GM18511 (cell line): ENCODE measurements around the gene BTN2A1.

Experiments
- ATAC-seq: cut with Tn5 transposase; IDR thresholded peaks from one replicate; pipeline ENCODE4 v1.9.1; 2021; ENCODE audit warnings: mild to moderate bottlenecking, moderate library complexity; ENCODE audit not compliant: unreplicated experiment

BTN2A1 gene

GRCh38 chr6:26465776-26466175, 8.0 kb downstream of the BTN2A1 start:
- ATAC-seq, result no peak

DNA sequence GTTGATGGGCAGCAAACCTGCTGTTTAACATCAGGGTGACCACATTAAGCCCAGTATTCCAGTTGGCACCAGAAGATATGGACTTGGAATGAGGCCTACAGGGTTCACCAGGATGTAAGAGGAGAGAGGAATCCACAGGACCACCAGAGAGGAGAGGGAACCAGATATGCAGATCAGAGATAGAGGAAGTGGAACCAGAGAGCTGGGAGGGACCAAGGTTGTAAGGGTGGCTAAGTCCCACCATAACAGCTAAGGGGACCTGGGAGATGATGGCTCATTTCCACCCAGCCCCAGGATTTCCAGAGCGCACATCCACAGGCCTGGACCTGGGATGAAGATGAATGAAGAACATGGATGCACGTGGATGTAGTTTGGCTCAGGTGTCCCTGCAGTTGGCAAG, 11.1 kb downstream of the BTN2A1 start:
- ATAC-seq, result no peak

DNA sequence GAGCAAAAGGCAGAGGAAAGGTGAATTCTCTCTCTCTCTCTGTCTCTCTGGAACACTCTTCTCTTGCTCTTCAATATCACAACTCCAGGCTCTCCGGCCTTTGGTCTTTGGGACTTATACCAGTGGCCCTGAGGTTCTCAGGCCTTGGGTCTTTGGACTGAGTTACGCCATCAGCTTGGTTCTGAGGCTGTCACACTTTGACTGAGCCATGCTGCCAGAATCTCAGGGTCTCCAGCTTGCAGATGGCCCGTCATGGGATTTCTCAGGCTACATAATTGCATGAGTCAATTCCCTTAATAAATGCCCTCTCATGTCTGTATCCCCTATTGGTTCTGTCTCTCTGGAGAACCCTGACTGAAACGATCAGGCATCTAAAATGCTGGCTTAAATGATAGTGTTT, 12.9 kb downstream of the BTN2A1 start:
- ATAC-seq, result no peak

GRCh38 chr6:26471970-26472369, 14.2 kb downstream of the BTN2A1 start:
- no peak for ATAC-seq

DNA sequence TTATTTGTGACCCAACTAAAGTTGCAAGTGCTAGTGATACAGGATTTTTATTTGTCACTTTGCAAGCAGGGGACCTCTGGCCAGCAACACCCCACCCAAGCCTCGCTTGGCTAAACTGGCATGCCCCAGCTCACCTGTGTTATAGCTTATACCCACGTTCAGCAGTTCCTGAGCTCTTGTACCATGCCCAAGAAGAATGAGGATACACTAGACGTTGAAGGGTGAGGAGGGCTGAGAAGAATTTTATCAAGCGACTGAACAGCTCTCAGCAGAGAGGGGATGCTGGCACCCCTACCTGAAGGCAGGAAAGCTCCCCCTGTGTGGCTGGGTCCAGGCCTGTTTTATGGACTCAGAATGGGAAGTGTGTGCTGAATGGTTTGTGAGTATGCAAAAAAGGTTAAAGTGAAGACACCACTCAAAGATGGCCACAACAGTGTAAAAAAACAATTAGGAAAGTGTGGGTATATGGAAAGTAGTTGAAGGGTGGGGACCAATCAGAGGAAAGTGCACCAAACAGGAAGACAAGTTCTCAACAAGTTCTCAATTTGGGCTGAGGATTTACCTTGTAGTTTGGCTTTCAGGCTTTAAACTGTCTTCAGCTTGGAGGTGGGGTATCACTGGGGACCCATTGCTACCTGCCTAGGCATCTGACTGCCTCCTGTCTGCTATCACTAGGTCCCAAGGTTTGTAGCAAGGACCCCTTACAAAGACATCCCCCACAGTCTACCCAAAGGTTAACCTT, 15.0 kb downstream of the BTN2A1 start:
- ATAC-seq, result no peak

- ATAC-seq, result no peak
These were observed 15.6 kb downstream of the BTN2A1 start for GRCh38 chr6:26473429-26473757.

GRCh38 chr6:26473758-26474438, 16.1 kb downstream of the BTN2A1 start:
- peak; percentile 92 for ATAC-seq

- ATAC-seq, result no peak
These were observed 16.7 kb downstream of the BTN2A1 start for GRCh38 chr6:26474439-26474881.

DNA sequence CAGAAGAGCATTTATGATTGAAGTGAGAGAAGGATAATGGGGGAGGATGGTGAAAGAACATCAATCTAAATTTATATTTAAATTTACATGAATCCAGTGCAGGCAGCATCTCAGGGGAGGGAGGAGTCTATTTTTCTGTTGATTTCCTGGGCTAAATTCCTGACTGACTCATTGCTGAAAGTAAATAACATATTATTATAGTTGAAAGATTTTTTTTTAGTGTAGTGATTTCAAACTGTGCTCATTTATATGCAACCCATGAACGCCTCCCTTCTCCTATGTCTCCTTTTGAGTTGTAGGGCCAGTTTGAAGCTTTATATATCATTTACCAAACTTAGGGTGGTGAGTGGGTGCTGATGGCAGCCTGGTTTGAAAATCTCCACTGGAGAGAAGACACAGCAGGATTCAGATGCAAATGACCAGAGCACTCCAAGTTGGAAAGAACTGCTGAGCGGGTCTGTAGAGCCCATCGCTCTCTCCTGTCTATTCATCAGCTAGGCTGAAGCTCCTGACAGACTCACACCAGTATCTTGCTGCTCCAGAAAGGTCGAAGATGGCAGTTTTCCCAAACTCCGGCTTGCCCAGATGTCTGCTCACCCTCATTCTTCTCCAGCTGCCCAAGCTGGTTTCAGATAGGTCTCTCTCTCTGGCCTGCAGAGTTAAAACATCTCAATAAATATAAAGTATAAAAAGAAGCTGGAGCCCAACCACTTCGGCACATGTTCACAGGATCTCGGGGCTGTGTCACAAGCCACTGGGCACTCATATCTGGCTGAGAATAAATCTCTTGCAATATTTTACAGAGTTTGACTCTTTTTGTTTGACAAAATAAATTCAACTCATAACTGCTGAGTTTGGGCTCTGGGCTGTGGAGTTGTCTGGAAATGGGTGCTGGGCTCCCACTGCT, 18.3 kb downstream of the BTN2A1 start:
- no peak for ATAC-seq

GRCh38 chr6:26476896-26477295, 19.1 kb downstream of the BTN2A1 start:
- ATAC-seq, result no peak

DNA sequence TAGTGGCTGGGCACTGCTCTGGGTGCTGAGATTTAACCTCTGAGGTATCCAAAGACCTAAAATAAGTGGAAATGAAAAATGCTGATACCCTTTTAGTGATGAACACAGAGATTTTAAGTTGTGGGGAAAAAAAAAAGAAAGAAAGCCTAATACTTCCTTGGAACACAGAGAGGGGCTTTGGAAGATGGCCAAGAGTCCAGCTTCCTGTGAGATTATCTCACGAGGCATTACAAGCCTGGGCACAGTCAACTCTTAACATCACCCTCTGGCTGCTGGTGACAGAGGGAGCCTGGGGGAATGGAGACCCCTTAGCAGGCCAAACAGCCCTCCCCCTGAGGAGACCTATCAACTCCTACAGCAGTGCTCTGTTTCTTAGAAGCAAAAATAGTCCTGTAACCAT, 19.7 kb downstream of the BTN2A1 start:
- ATAC-seq, result no peak

DNA sequence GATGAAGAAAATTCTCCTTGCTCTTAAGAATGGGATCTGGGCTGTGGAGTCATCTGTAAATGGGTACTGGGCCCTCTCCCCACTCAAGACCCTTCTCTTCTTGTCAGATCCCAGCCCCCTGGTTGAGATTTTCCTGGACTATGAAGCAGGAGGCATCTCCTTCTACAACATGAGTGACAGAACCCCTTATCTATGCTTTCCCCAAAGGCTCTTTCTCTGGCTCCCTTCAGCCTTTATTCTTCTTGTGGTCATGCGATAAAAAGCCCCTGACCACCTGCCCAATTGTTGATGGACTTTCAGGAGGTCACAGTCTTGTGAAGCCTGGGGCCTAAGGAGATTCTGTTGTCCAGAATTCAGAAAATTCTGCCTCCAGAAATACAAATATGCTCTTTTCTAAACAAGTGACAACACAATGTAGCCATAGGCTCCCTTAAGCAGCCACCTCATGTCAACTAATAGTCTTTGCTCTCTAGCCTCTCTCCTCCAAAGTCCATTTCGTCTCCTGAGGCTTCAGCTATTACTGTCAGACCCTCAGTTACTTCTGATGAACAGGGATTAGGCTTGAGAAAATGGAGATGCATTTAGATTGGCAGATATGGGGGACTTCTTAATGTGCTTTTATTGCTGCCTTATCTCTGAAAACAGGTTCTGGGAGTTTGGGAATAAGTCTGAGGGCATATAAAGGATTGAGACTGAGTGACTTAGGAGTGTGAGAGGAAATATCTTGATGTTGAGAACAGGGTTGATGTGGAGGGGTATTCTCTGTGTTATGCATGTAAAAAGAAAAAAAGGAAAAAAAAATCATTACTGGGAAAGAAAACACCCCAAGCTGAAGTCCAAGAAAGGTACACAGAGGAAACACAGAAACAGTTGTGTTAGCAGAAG, 20.6 kb downstream of the BTN2A1 start:
- ATAC-seq, result no peak

GRCh38 chr6:26478985-26479278, 21.2 kb downstream of the BTN2A1 start:
- no peak for ATAC-seq

DNA sequence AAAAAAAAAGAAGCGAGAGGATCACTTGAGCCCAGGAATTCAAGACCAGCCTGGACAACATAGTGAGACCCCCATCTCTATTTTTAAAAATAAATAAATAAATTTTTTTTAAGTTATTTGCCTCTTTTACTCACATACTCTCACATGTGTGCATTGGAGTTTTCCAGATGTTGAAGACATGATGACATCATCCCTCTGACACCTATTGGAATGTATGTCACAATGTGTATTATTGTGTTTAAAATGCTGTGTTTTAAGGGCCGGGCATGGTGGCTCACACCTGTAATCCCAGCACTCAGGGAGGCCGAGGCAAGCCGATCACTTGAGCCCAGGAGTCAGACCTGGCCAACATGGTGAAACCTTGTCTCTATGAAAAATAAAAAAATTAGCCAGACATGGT, 24.6 kb downstream of the BTN2A1 start:
- no peak for ATAC-seq

DNA sequence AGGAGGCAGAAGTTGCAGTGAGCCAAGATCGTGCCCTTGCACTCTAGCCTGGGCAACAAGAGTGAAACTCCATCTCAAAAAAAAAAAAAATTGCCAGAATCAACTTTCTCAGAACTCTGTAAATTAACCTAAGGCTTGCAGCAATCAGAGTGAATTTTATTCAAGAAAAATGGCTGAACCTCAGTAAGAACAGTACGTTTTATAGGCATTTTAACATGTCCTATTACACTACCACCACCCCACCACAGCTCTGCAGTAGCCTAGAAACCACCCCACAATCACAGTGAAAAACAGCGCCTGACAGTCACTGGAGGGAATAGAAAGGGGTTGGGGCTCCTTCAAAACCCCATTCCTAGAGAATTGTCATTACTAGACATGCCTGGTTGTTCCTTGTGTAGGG, 26.0 kb downstream of the BTN2A1 start:
- no peak for ATAC-seq

DNA sequence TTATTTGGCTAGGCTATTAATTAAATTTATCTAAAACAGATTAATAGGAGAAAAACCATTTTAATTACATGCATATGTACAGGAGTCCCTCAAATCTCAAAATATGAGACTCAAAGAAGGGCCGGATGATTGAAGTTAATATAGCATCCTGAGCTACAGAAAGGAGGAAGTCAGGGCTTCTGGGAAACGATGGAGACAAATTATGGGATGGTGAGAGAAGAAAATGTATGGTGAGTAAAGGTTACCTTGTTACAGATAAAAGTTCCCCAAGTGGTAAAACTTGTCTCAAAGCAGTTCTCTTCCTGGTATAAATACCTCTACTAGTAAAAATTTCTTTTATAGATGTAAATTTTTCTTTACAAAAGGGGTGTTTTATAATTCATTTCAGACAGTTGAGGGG, 26.4 kb downstream of the BTN2A1 start:
- ATAC-seq, result no peak

DNA sequence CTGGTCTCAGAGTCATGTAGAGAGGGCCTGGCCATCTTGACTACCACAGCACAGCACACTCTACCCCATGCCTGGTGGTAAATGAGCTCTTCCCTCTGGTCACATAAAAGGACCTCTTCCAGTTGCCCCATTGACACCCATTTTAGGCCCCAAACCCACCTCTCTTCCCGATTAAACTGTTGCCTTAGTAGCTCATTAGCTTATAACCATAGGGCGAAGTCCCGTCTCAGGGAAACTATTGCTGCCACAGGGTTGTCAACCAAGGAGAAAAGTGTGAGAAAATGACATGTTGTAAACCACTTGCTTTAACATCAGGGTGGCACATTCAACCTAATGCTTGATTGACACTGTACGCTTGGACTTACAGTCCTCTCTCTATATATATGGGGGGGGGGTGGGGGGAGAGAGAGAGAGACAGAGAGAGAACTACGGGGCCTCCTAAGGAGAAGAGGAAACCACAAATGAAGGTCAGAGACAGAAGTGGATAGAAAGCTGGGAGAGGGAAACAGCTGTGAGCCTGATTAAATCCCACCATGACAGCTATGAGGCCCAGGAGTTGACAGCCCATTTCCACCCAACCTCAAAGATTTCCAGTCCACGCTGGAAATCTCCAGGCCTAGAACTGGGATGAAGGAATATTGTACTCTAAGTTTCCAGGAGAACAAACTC, 27.5 kb downstream of the BTN2A1 start:
- no peak for ATAC-seq

- ATAC-seq, result no peak
These were observed 28.6 kb downstream of the BTN2A1 start for GRCh38 chr6:26486358-26486757.

DNA sequence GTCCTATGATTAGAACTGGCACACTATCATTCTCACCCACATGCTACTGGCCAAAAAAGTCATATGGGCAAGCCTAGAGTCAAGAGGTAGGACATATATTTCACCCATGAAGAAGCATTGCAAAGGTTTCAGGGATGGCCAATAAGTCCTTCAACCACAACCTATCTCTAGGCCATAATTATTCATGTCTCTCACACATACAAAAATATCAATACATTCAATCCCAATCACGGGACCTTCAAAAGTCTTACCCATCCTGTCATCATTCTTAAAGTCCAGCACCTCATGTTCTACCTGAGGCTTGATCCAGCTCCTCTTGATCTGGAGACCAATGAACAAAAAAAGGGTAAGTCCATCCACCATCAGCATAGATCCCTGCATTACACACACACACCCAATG, 29.7 kb downstream of the BTN2A1 start:
- ATAC-seq, result no peak
